Endometrial microvascular endothelial cells (primary cell): ENCODE data around the gene TCN1. TPM values are rescaled to one million over a fixed set of nuclear protein-coding genes. Genes with fewer than 3 reads are reported as not detected.
"Not testable (repeated sequence)": the region's sequence is repeated elsewhere in the genome, so short reads cannot be mapped to it uniquely, and the experiment has no call there.

Experiments
- in situ Hi-C: cut with HindIII; loops from 2 replicates; pipeline ENCODE4 v1.10.0; 2017; ENCODE audit warnings: low sequenced_read_pairs, low pct_unique_long_range_greater_than_20kb; ENCODE audit errors: inconsistent ontology term
- total RNA-seq: library from RNA; depleted of rRNA; stranded (reverse); fragments of >200 nt; gene quantifications from one replicate; pipeline ENCODE4 v1.2.3, GENCODE V29; 2015; ENCODE audit errors: inconsistent ontology term

Gene TCN1
- total RNA-seq, 1 donor from 2014 or later, result not detected

- in situ Hi-C loops, result no loop called here
Measured at GRCh38 chr11:59862252-59862651, 4.0 kb downstream of the TCN1 start.

- in situ Hi-C loops, result no loop called here
Measured at GRCh38 chr11:59859673-59860072, 6.6 kb downstream of the TCN1 start.

GRCh38 chr11:59857439-59858434 lies 8.6 kb downstream of the TCN1 start:
- in situ Hi-C loops, result no loop called here

GRCh38 chr11:59854871-59855270 lies 11.4 kb downstream of the TCN1 start:
- in situ Hi-C loops, result no loop called here

GRCh38 chr11:59851416-59851815 lies 14.9 kb downstream of the TCN1 start:
- in situ Hi-C loops, result not testable (repeated sequence)

GRCh38 chr11:59849551-59849950 lies 16.7 kb downstream of the TCN1 start:
- in situ Hi-C loops, result not testable (repeated sequence)

GRCh38 chr11:59849129-59849528 lies 17.2 kb downstream of the TCN1 start:
- in situ Hi-C loops, result no loop called here

GRCh38 chr11:59848439-59848838 lies 17.8 kb downstream of the TCN1 start:
- in situ Hi-C loops, result not testable (repeated sequence)

GRCh38 chr11:59847626-59848025 lies 18.7 kb downstream of the TCN1 start:
- in situ Hi-C loops, result no loop called here

- in situ Hi-C loops, result no loop called here
Measured at GRCh38 chr11:59846556-59846955, 19.7 kb downstream of the TCN1 start.

GRCh38 chr11:59845399-59845798 lies 20.9 kb downstream of the TCN1 start, which contains the start of gene CBLIF:
Gene CBLIF, minus strand, starts transcription at chr11:59845499. Its CDS starts 46 bp downstream, at chr11:59845453.
- in situ Hi-C loops, result no loop called here

GRCh38 chr11:59842316-59842715 lies 24.0 kb downstream of the TCN1 start:
- in situ Hi-C loops, result no loop called here

GRCh38 chr11:59841514-59841913 lies 24.8 kb downstream of the TCN1 start:
- in situ Hi-C loops, result no loop called here

- in situ Hi-C loops, result no loop called here
Measured at GRCh38 chr11:59839615-59840014, 26.7 kb downstream of the TCN1 start.

- in situ Hi-C loops, result no loop called here
Measured at GRCh38 chr11:59833602-59834001, 32.7 kb downstream of the TCN1 start.

GRCh38 chr11:59829358-59829757 lies 36.9 kb downstream of the TCN1 start:
- in situ Hi-C loops, result no loop called here

- in situ Hi-C loops, result no loop called here
Measured at GRCh38 chr11:59822989-59823566, 43.2 kb downstream of the TCN1 start.

GRCh38 chr11:59818572-59818971 lies 47.7 kb downstream of the TCN1 start:
- in situ Hi-C loops, result no loop called here

- in situ Hi-C loops, result not testable (repeated sequence)
Measured at GRCh38 chr11:59816434-59816833, 49.9 kb downstream of the TCN1 start.

GRCh38 chr11:59815754-59816153 lies 50.5 kb downstream of the TCN1 start:
- in situ Hi-C loops, result no loop called here
